ENCODE measurements around the gene DRC3.

DRC3 gene

DNA sequence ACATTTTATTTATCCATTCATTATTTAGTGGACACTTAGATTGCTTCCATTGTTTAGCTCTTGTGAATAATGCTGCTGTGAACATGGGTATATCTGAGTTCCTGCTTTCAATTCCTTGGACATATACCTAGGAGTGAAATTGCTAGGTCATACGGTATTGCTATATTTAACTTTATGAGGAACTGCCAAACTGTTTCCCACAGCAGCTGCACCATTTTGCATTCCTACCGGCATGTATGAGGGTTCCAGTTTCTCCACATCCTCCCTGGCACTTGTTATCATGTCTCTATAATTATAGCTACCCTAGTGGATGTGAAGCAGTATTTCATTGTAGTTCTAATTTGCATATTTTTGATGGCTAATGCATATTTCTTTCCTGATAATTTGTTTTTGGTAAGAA is 91.4 kb downstream of the DRC3 start:
- no peak for DNase-seq

DNA sequence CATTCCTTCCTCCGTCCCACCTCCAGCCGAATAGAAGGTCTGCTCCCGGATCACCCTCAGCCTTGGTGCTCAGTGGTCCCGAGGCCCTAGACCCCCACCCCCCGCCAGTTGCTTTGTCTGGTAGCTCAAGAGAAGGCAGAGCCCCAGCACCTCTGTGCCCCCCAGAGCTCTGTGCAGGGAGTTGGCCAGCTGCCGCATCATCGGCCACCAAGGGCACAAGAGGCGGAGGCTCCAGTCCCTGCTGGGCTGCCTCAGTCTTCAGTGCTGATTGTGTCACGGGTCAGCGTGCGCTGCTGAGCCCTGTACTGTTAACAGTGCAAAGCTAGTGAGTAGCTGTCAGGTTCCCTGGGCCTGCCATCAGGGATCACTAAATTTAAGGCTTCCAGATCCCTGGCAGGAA is 92.9 kb downstream of the DRC3 start:
- DNase-seq = no peak
